Fibroblast of lung (primary cell): ENCODE results near the gene CLNK. TPM values are rescaled to one million over a fixed set of nuclear protein-coding genes. Genes with fewer than 3 reads are reported as not detected.
A peak's percentile ranks its signal among the peaks of the same experiment; 100 is the strongest.

Experiments
- DNase-seq, 2 donors: peaks; one replicate each; pipeline versions ENCODE4 v3.0.0 to v3.0.0-alpha.2; 2010; ENCODE audit warnings: low read depth in 2 of 2
- H2AFZ ChIP-seq: 2 replicates; pipeline ENCODE4 v1.5.1; 2012; ENCODE audit warnings: low read length, control low read depth, inconsistent platforms
- H3K27ac ChIP-seq: 2 replicates; pipeline ENCODE4 v1.5.1; 2011; ENCODE audit warnings: low read length, control low read depth; ENCODE audit not compliant: insufficient read depth
- H3K27me3 ChIP-seq: 2 replicates; pipeline ENCODE4 v1.5.1; 2011; ENCODE audit warnings: mild to moderate bottlenecking, low read length; ENCODE audit not compliant: control insufficient read depth, insufficient read depth
- H3K36me3 ChIP-seq: 2 replicates; pipeline ENCODE4 v1.5.1; 2011; ENCODE audit warnings: low read length; ENCODE audit not compliant: control insufficient read depth, insufficient read depth
- H3K4me1 ChIP-seq: 2 replicates; pipeline ENCODE4 v1.5.1; 2011; ENCODE audit warnings: low read length; ENCODE audit not compliant: control insufficient read depth, insufficient read depth; ENCODE audit errors: extremely low read depth
- H3K4me2 ChIP-seq: 2 replicates; pipeline ENCODE4 v1.5.1; 2011; ENCODE audit warnings: low read length, control low read depth; ENCODE audit not compliant: insufficient read depth; ENCODE audit errors: extremely low read depth
- H3K4me3 ChIP-seq, 4 experiments: fragments of 200-600 bp in 1 of 4; sonication (generic) in 1 of 4; replicated peaks in 1 of 4; 2 replicates each; pipeline ENCODE4 v1.5.1; 2011 to 2016; ENCODE audit warnings: low read length in 4 of 4, low read depth in 3 of 4, mild to moderate bottlenecking in 3 of 4, control low read depth in 2 of 4, inconsistent platforms in 1 of 4, mixed read lengths in 1 of 4; ENCODE audit not compliant: insufficient read depth in 1 of 4; ENCODE audit errors: control extremely low read depth in 1 of 4
- H3K79me2 ChIP-seq: 2 replicates; pipeline ENCODE4 v1.5.1; 2012; ENCODE audit warnings: mild to moderate bottlenecking, low read length, inconsistent platforms; ENCODE audit not compliant: control insufficient read depth, insufficient read depth
- H3K9ac ChIP-seq: 2 replicates; pipeline ENCODE4 v1.5.1; 2011; ENCODE audit warnings: mild to moderate bottlenecking, low read length, control low read depth; ENCODE audit not compliant: insufficient read depth
- H3K9me3 ChIP-seq: 2 replicates; pipeline ENCODE4 v1.5.1; 2012; ENCODE audit warnings: low read depth, low read length; ENCODE audit not compliant: control insufficient read depth, insufficient read depth
- H4K20me1 ChIP-seq: 2 replicates; pipeline ENCODE4 v1.5.1; 2011; ENCODE audit warnings: low read length; ENCODE audit not compliant: control insufficient read depth, insufficient read depth; ENCODE audit errors: extremely low read depth
- CTCF ChIP-seq, 2 donors: IDR thresholded peaks in 1 of 2; conservative IDR thresholded peaks in 1 of 2; 1 replicate in 1 of 2; 2 replicates in 1 of 2; pipeline ENCODE4 v1.5.1; 2011 to 2012; ENCODE audit warnings: low read length in 2 of 2, control low read depth in 1 of 2, inconsistent platforms in 1 of 2, low read depth in 1 of 2, mild to moderate bottlenecking in 1 of 2
- EZH2 ChIP-seq: IDR thresholded peaks from 2 replicates; pipeline ENCODE4 v1.5.1; 2012; ENCODE audit warnings: low read length, control low read depth, mild to moderate bottlenecking; ENCODE audit errors: missing control alignments
- polyA plus RNA-seq, 2 donors: library from polyadenylated mRNA; depleted of rRNA in 1 of 2; stranded (reverse) in 1 of 2; unstranded in 1 of 2; fragments of >200 nt; gene quantifications; 2 replicates each; pipeline ENCODE4 v1.2.1, GENCODE V29; 2011 to 2012; ENCODE audit warnings: missing spikeins in 1 of 2
- total RNA-seq: library from RNA; depleted of rRNA; stranded (reverse); fragments of >200 nt; gene quantifications from 2 replicates; pipeline ENCODE4 v1.2.1, GENCODE V29; 2014

CLNK gene
- total and polyA plus RNA-seq, 2 donors (not counting 1 experiment from before 2014, with no cell fraction given): not detected

GRCh38 chr4:10659251-10659650, 25.3 kb downstream of the CLNK start:
- H4K20me1 ChIP-seq: no peaks in the 10 kb centered on the region
- no peaks in the 10 kb centered on the region for H3K36me3 ChIP-seq
- H3K9me3 ChIP-seq: no peaks in the 10 kb centered on the region
- H3K27me3 ChIP-seq: no peaks in the 10 kb centered on the region
- H3K4me1 ChIP-seq: peaks cover 4% of the 10 kb centered on the region
- no peak for DNase-seq
- no peaks in the 10 kb centered on the region for H3K79me2 ChIP-seq
- H2AFZ ChIP-seq: no peak overlapping the region
- no peak overlapping the region for H3K9ac ChIP-seq
- no peak overlapping the region for H3K27ac ChIP-seq
- TF ChIP-seq CTCF (conservative IDR thresholded peaks at IDR 0.05 in 1 of 2, IDR thresholded peaks at IDR 0.05 in 1 of 2; ENCODE audit: low read depth in 1 of 2, low read length in 2 of 2) (no peak), EZH2 (no peak)
- no peak overlapping the region for H3K4me3 ChIP-seq
- no peak overlapping the region for H3K4me2 ChIP-seq

DNA sequence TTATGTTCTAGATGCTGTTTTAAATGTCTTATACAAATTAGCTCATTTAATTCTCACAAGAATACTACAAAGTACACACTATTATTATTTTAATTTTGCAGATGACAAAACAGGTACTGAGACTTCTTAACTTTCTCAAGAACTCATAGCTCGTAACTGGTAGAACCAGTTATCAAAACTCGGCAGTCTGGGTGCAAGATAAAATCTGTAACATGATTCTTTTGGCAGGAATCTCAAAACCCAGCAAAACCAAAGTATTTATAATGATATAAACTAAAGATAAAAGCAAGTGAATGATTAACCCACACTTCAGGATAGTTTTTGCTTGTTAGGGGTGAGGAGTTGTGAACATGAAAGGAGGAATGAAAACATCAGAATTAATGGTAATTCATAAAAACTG, 27.6 kb downstream of the CLNK start:
- Histone ChIP-seq H3K27ac (no peak overlapping the region), H3K36me3 (no peaks in the 10 kb centered on the region), H3K4me2 (peak overlapping the region; percentile 42), H2AFZ (no peak overlapping the region), H3K27me3 (no peaks in the 10 kb centered on the region), H3K9ac (no peak overlapping the region), H3K9me3 (no peaks in the 10 kb centered on the region), H3K79me2 (no peaks in the 10 kb centered on the region), H4K20me1 (no peaks in the 10 kb centered on the region), H3K4me3 (no peak overlapping the region), H3K4me1 (peaks cover 4% of the 10 kb centered on the region)
- DNase-seq: peak; percentile 34 to 75
- TF ChIP-seq EZH2: no peak
- no peak for TF ChIP-seq CTCF (conservative IDR thresholded peaks at IDR 0.05 in 1 of 2, IDR thresholded peaks at IDR 0.05 in 1 of 2; ENCODE audit: low read depth in 1 of 2, low read length in 2 of 2)

DNA sequence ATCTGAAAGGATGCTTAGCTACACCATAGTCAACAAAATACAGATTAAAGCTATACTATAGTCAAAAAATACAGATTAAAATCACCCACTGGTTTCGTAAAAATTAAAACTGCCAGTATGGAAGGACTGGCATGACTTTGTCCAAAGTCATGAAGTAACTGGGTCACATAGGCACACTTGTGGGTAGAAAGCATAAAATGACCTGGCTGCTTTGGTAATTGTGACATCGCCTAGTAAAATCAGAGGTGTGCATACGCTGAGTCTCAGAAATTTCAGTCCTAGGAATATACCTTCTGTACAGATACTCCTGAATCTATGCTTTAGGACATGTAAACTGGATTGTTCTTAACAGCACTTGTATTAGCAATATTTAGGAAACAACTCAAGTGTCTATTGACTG, 28.1 kb downstream of the CLNK start:
- H3K9me3 ChIP-seq: no peaks in the 10 kb centered on the region
- no peak overlapping the region for H3K4me3 ChIP-seq
- DNase-seq: peak in 1 of 2 donors; percentile 3
- H3K79me2 ChIP-seq: no peaks in the 10 kb centered on the region
- peaks cover 4% of the 10 kb centered on the region for H3K4me1 ChIP-seq
- peak overlapping the region; percentile 26 for H3K27ac ChIP-seq
- no peaks in the 10 kb centered on the region for H3K36me3 ChIP-seq
- peak overlapping the region; percentile 48 for H3K4me2 ChIP-seq
- H3K9ac ChIP-seq: no peak overlapping the region
- no peaks in the 10 kb centered on the region for H3K27me3 ChIP-seq
- TF ChIP-seq EZH2: no peak
- no peak for TF ChIP-seq CTCF (conservative IDR thresholded peaks at IDR 0.05 in 1 of 2, IDR thresholded peaks at IDR 0.05 in 1 of 2; ENCODE audit: low read depth in 1 of 2, low read length in 2 of 2)
- no peak overlapping the region for H2AFZ ChIP-seq
- no peaks in the 10 kb centered on the region for H4K20me1 ChIP-seq
